Measurements from ENCODE around the gene USP19.

USP19 gene

GRCh38 chr3:49120438-49121131 is at the start of gene USP19:
Gene USP19, minus strand, starts transcription at chr3:49120823. Its CDS starts 1,678 bp downstream, at chr3:49119145.
- TF ChIP-seq ZNF274 (IDR thresholded peaks at IDR 0.05; ENCODE audit: low read depth, low read length): no peak

DNA sequence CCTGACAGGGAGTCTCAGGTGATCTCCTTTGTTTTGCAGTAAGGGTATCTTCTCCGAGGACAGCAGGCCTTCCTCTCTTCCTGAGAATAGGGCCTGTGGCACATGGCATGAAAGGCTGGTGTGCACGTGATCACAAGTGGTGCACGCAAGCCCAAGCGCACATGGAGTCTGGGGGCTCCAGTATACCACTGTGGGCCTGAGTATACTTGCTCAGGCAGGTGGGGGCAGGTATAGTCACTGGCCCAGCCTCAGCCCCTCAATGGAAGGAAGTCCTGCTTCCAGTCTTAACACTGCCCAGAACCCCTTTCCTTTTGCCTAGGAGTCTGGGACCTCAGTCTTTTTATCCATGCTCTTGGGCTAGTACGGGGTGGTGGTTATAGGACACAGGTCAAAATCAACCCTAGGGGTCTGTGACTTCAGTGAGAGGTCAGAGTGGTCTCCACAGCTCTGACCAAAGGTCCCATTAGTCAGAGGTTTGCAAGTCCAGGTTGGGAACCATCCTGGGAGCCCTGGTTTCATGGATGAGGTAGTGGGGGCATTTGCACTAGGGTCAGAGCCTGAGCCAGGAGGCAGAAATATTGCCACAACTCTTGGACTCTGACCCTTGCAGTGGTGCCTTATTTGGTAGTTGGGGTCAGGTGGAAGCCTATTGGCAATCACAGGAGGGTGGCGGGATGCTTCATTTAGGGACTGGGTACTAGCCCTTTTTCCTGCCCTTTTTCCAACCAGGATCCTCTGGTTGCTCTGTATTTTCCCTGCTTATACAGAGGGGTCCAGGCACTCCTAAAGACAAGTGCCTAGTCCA is 46.3 kb upstream of the USP19 start:
- no peak for TF ChIP-seq ZNF274 (IDR thresholded peaks at IDR 0.05; ENCODE audit: low read depth, low read length)
- H3K4me3 ChIP-seq (ENCODE audit: low read length): peak overlapping the region; percentile 82; the same call in 1 of the 2 replicates

More at GRCh38 chr3:49120438-49121131, at the start of gene USP19:
- peak within 1 kb of the TSS; percentile 73 for H3K4me3 ChIP-seq (ENCODE audit: low read length)

DNA sequence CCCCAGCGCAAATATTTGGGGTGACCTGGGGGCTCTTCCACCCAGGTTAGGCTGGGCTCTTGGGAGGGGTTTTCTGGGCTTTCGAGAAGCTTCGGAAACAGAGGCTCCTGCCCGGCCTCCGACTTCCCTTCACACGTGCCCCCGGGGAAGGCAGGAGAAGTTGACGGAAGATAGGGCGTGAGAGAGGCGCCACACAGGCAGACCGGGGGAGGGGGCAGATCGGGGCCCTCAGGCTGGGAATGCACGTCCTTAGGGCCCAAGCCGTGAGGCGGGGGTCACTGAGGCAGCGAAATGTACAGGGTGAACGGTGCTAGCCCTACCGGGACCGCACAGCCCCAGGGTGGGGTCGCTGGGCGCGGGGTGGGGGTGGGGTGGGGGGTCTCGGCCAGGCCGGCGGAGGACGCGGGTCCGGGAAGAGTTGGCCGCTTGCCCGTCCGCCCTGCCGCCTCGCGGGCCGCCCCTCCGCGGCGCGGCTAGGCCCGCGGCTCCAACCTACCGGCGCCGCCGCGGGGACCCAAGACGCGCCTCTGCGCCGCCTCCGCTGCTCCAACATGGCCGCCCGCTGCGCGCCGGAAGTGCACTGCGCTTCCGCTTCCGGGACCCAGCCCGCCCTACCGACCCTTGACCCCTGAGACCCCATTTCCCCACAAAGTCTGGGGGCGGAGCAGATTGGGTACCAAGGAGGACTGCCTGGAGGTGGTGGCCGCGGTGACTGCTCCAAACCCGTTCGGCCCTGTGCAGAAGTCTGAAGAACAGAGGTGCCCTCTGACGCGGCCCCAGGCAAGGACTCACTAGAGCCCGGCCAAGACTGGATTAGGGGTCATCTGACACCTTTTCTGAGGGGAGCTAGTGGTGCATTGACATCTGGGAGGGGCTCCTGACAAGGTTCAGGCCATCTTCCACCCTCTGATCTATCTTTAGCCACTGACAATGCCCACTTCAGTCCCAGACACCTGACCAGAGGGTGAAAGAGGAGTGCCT is 45.4 kb upstream of the USP19 start, which contains the start of gene CCDC71:
Gene CCDC71 (minus strand): TSS at position 561 of the 981 bp plus-strand sequence. CDS start 2,123 bp downstream, outside the sequence.
- TF ChIP-seq ZNF274 (IDR thresholded peaks at IDR 0.05; ENCODE audit: low read depth, low read length): no peak
- H3K4me3 ChIP-seq (ENCODE audit: low read length): peak within 1 kb of the TSS; percentile 82

GRCh38 chr3:49164983-49165720 is 44.5 kb upstream of the USP19 start:
- no peak for TF ChIP-seq ZNF274 (IDR thresholded peaks at IDR 0.05; ENCODE audit: low read depth, low read length)
- H3K4me3 ChIP-seq (ENCODE audit: low read length): peak overlapping the region; percentile 82

GRCh38 chr3:49163609-49164008 is 43.0 kb upstream of the USP19 start:
- no peak overlapping the region for H3K4me3 ChIP-seq (ENCODE audit: low read length)
- TF ChIP-seq ZNF274 (IDR thresholded peaks at IDR 0.05; ENCODE audit: low read depth, low read length): no peak

GRCh38 chr3:49162751-49163419 is 42.3 kb upstream of the USP19 start:
- H3K4me3 ChIP-seq (ENCODE audit: low read length): no peak overlapping the region
- TF ChIP-seq ZNF274 (IDR thresholded peaks at IDR 0.05; ENCODE audit: low read depth, low read length): no peak

DNA sequence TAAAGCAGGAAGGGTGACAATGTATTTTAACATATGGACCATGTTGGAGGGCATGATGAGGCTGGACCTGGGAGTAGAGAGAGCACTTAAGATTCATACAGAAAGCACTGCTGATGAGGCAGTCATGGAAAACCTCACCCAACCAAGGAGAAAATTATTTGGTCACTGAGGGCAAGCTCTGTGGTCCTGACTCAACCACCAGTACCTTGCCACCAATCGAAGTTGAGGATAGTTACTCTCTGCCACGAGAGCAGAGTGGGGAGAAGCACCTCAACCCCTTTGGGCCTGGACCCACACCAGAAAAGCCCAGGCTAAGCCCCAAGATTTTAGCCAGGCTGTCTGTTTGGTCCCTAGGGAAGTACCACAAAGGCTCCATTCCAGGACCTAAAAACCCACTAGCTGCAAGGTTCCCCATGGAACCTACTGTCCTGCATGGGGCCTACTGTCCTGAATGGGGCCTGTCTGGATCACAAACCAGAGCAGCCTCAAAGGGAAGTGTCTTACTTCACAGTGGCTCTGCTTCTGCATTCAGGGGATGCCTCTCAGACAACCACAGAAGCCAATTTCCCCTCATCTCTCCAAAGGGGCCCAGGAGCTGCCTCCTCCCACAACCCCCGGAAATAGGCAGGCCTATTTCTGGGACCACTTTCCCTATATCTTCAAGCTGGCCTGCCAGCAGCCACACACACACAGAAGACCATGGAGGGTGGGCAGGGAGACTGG is 41.3 kb upstream of the USP19 start:
- no peak overlapping the region for H3K4me3 ChIP-seq (ENCODE audit: low read length)
- TF ChIP-seq ZNF274 (IDR thresholded peaks at IDR 0.05; ENCODE audit: low read depth, low read length): no peak

- no peak for TF ChIP-seq ZNF274 (IDR thresholded peaks at IDR 0.05; ENCODE audit: low read depth, low read length)
- no peak overlapping the region for H3K4me3 ChIP-seq (ENCODE audit: low read length)
These were observed 40.6 kb upstream of the USP19 start for GRCh38 chr3:49161197-49161596.

DNA sequence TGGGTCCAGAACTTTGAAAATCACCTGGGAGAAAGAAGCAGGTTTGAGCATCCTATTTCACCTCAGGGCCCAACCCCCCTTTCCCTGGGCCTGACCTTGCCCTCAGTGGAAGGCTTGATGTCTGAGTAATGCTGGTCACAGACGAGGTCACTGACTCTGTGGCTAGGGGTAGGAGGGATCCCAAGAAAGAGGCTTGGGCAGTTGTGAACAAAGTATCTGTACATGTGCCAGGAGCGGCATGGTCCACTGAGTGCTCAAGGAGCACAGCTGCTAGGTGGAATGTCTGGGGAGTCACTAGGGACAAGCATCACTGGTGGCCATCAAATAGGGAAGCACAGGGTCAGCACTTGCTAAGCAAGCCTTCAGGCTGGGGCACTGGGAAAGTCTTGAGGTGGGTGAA is 38.2 kb upstream of the USP19 start:
- no peak for TF ChIP-seq ZNF274 (IDR thresholded peaks at IDR 0.05; ENCODE audit: low read depth, low read length)
- no peak overlapping the region for H3K4me3 ChIP-seq (ENCODE audit: low read length)

DNA sequence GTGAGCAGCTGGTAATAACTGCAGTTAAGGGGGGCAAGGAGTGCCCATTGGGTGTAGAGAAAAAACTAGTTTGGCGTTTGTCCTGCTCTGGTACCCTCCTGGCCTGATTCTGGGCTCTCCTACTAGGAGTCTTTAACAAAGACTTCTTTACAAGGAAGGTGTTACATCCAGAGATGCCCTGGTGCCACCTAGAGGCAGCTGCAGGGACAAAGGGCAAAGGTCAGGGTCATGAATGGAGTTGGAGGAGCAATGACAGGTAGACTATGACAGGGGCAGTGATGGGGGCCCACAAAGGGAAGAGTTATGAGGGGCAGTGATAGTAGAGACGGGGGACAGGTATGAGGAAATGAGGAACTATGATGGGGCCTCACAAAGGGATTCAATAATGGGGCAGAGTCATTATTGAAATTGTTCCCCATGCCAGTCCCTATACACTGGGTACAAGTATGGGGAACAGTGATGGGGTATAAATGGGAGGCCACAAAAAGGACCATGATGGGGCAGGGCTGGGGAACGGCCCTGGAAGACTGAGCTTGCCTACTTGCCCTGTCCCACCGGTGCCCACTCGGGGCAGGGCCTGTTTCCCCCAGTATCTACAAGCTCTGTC is 37.6 kb upstream of the USP19 start:
- H3K4me3 ChIP-seq (ENCODE audit: low read length): no peak overlapping the region
- no peak for TF ChIP-seq ZNF274 (IDR thresholded peaks at IDR 0.05; ENCODE audit: low read depth, low read length)

GRCh38 chr3:49157289-49157688 is 36.7 kb upstream of the USP19 start:
- TF ChIP-seq ZNF274 (IDR thresholded peaks at IDR 0.05; ENCODE audit: low read depth, low read length): no peak
- H3K4me3 ChIP-seq (ENCODE audit: low read length): no peak overlapping the region
